ENCODE measurements around the gene YEATS4. TPM values are rescaled to one million over a fixed set of nuclear protein-coding genes. Genes with fewer than 3 reads are reported as not detected.

YEATS4 gene
- total RNA-seq, 1 donor from 2014 or later, result 32.1 TPM

DNA sequence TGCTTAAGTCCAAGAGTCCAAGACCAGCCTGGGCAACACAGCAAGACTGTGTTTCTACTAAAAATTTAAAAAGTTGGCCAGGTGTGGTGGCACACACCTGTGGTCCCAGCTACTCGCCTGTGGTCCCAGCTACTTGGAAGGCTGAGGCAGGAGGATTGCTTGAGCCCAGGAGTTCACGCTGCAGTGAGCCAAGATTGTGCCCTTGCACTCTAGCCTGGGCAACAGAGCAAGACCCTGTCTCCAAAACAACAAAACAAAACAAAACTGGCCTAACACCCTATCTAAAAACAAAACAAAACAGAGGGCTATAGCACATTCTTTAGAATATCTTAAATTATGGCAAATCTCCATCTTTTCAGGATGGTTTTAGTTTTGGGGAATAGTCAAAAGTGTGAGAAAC, 14.5 kb upstream of the YEATS4 start:
- TF ChIP-seq, protein P1, sequence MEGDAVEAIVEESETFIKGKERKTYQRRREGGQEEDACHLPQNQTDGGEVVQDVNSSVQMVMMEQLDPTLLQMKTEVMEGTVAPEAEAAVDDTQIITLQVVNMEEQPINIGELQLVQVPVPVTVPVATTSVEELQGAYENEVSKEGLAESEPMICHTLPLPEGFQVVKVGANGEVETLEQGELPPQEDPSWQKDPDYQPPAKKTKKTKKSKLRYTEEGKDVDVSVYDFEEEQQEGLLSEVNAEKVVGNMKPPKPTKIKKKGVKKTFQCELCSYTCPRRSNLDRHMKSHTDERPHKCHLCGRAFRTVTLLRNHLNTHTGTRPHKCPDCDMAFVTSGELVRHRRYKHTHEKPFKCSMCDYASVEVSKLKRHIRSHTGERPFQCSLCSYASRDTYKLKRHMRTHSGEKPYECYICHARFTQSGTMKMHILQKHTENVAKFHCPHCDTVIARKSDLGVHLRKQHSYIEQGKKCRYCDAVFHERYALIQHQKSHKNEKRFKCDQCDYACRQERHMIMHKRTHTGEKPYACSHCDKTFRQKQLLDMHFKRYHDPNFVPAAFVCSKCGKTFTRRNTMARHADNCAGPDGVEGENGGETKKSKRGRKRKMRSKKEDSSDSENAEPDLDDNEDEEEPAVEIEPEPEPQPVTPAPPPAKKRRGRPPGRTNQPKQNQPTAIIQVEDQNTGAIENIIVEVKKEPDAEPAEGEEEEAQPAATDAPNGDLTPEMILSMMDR (IDR thresholded peaks at IDR 0.05; ENCODE audit: insufficient read depth, low read length, severe bottlenecking), result no peak
- FAIRE-seq, result no peak
- DNase-seq (ENCODE audit: low read depth), result no peak
- no peak overlapping the region for H3K4me3 ChIP-seq (ENCODE audit: low read depth, low read length)
- H3K27me3 ChIP-seq (ENCODE audit: control insufficient read depth, insufficient read depth, low read length), result no peaks in the 10 kb centered on the region
- H3K36me3 ChIP-seq (ENCODE audit: control insufficient read depth, insufficient read depth, low read length), result no peaks in the 10 kb centered on the region

GRCh38 chr12:69345742-69346141, 13.8 kb upstream of the YEATS4 start:
- no peaks in the 10 kb centered on the region for H3K36me3 ChIP-seq (ENCODE audit: control insufficient read depth, insufficient read depth, low read length)
- no peaks in the 10 kb centered on the region for H3K27me3 ChIP-seq (ENCODE audit: control insufficient read depth, insufficient read depth, low read length)
- FAIRE-seq (no peak), DNase-seq (ENCODE audit: low read depth) (no peak)
- H3K4me3 ChIP-seq (ENCODE audit: low read depth, low read length), result no peak overlapping the region
- TF ChIP-seq, protein P1 (IDR thresholded peaks at IDR 0.05; ENCODE audit: insufficient read depth, low read length, severe bottlenecking), result no peak

DNA sequence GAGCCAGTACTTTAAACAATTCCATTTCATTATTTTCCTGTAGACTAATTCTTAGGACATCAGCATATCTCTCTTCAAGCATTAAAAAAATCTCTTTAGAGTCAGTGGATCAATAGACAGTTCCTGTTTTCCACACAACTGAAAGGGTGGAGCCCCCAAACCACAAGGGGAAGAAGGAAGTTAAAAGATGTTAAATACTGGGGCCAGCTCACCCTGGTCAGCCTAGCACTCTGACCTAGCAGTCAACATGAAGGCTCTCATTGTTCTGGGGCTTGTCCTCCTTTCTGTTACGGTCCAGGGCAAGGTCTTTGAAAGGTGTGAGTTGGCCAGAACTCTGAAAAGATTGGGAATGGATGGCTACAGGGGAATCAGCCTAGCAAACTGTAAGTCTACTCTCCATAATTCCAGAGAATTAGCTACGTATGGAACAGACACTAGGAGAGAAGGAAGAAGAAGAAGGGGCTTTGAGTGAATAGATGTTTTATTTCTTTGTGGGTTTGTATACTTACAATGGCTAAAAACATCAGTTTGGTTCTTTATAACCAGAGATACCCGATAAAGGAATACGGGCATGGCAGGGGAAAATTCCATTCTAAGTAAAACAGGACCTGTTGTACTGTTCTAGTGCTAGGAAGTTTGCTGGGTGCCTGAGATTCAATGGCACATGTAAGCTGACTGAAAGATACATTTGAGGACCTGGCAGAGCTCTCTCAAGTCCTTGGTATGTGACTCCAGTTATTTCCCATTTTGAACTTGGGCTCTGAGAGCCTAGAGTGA, 11.2 kb upstream of the YEATS4 start, which contains the start of gene LYZ:
Gene LYZ (plus strand): TSS at position 220 of the 777 bp plus-strand sequence. CDS start 28 bp downstream, at position 248.
- H3K4me3 ChIP-seq (ENCODE audit: low read depth, low read length), result no peak within 1 kb of the TSS
- FAIRE-seq, result no peak

GRCh38 chr12:69350002-69350626, 9.4 kb upstream of the YEATS4 start:
- FAIRE-seq (no peak), DNase-seq (ENCODE audit: low read depth) (no peak)
- H3K36me3 ChIP-seq (ENCODE audit: control insufficient read depth, insufficient read depth, low read length), result no peaks in the 10 kb centered on the region
- TF ChIP-seq, protein P1 (IDR thresholded peaks at IDR 0.05; ENCODE audit: insufficient read depth, low read length, severe bottlenecking), result no peak
- H3K4me3 ChIP-seq (ENCODE audit: low read depth, low read length), result no peak overlapping the region
- H3K27me3 ChIP-seq (ENCODE audit: control insufficient read depth, insufficient read depth, low read length), result no peaks in the 10 kb centered on the region

More for the DNA sequence above, 11.2 kb upstream of the YEATS4 start, which contains the start of gene LYZ:
- H3K27me3 ChIP-seq (ENCODE audit: control insufficient read depth, insufficient read depth, low read length), result no peaks in the 10 kb centered on the region
- no peak for DNase-seq (ENCODE audit: low read depth)
- H3K36me3 ChIP-seq (ENCODE audit: control insufficient read depth, insufficient read depth, low read length), result no peaks in the 10 kb centered on the region
- TF ChIP-seq, protein P1 (IDR thresholded peaks at IDR 0.05; ENCODE audit: insufficient read depth, low read length, severe bottlenecking), result no peak

- TF ChIP-seq, protein P1 (IDR thresholded peaks at IDR 0.05; ENCODE audit: insufficient read depth, low read length, severe bottlenecking), result no peak
- FAIRE-seq (no peak), DNase-seq (ENCODE audit: low read depth) (no peak)
- Histone ChIP-seq H3K4me3 (ENCODE audit: low read depth, low read length) (no peak overlapping the region), H3K27me3 (ENCODE audit: control insufficient read depth, insufficient read depth, low read length) (no peaks in the 10 kb centered on the region), H3K36me3 (ENCODE audit: control insufficient read depth, insufficient read depth, low read length) (no peaks in the 10 kb centered on the region)
Observed at GRCh38 chr12:69350777-69351176, 8.8 kb upstream of the YEATS4 start.
